Measurements from ENCODE around the gene PRSS16. TPM values are rescaled to one million over a fixed set of nuclear protein-coding genes. Genes with fewer than 3 reads are reported as not detected.

Gene PRSS16
- total RNA-seq, 1 experiment from 2014 or later = 32.5 TPM

DNA sequence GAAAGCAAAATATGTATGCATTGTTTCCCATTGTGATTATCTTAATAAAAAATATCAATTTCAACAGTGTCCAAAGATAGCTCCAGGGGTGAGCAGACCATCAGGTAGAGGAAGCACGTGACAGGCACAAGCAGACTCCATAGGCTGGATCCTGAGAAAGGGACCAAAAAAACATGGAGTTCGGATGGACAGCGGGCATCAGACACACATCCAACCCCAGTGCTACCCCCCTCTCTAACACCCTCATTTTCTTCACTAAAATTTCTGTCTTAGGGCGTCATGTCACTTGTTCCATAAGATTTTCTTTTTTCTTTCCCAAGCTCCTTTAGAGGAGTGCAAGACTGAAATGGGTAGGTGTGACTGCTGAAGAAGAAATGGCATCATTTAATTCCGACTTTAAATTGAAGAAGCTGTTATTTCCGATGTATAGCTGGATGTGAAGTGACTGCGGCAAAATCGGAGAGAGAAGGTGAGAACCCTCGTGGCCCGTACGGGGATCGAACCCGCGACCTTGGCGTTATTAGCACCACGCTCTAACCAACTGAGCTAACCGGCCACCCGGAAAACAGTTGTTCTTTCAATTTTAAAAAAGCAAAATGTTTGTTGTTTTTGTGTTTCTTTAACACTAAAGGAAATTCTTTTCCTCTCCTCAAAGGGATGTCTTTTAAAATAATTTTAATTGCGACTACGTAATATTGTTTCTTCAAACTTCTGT is 10.3 kb upstream of the PRSS16 start:
- Histone ChIP-seq H4K20me1 (ENCODE audit: insufficient read depth) (no peaks in the 10 kb centered on the region), H3K36me3 (ENCODE audit: low read depth) (no peaks in the 10 kb centered on the region), H3K4me2 (peak overlapping the region; percentile 60), H3K27ac (no peak overlapping the region), H3K4me1 (replicated peaks; ENCODE audit: insufficient read depth) (peaks cover 13% of the 10 kb centered on the region; the same call in 1 of the 2 replicates), H3F3A (ENCODE audit: insufficient read depth, low read depth) (peaks cover 19% of the 10 kb centered on the region), H3K9me3 (ENCODE audit: insufficient read depth, low read depth) (no peaks in the 10 kb centered on the region), H3K79me2 (ENCODE audit: low read depth) (no peaks in the 10 kb centered on the region), H3K27me3 (ENCODE audit: insufficient read depth, low read depth) (no peaks in the 10 kb centered on the region; the same call in 1 of the 2 replicates), H3K4me3 (peak overlapping the region; percentile 39), H3K9me2 (ENCODE audit: insufficient read depth) (no peaks in the 10 kb centered on the region), H2AFZ (no peak overlapping the region)
- TF ChIP-seq, protein P1, sequence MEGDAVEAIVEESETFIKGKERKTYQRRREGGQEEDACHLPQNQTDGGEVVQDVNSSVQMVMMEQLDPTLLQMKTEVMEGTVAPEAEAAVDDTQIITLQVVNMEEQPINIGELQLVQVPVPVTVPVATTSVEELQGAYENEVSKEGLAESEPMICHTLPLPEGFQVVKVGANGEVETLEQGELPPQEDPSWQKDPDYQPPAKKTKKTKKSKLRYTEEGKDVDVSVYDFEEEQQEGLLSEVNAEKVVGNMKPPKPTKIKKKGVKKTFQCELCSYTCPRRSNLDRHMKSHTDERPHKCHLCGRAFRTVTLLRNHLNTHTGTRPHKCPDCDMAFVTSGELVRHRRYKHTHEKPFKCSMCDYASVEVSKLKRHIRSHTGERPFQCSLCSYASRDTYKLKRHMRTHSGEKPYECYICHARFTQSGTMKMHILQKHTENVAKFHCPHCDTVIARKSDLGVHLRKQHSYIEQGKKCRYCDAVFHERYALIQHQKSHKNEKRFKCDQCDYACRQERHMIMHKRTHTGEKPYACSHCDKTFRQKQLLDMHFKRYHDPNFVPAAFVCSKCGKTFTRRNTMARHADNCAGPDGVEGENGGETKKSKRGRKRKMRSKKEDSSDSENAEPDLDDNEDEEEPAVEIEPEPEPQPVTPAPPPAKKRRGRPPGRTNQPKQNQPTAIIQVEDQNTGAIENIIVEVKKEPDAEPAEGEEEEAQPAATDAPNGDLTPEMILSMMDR (conservative IDR thresholded peaks at IDR 0.05) = no peak
- TF ChIP-seq EZH2 (IDR thresholded peaks at IDR 0.05; ENCODE audit: low read depth) = no peak
- intact Hi-C loops (cut with micrococcal nuclease; ENCODE audit: unreplicated experiment) = loop anchor here (2.0 to 5.0 kb wide), 4 partner anchors 14 to 370 kb away; no protein-coding TSS in a partner anchor
- ChIA-PET POLR2A (ENCODE audit: unreplicated experiment) (interaction anchor here (0.6 to 0.7 kb wide), 4 partner anchors 236 to 656 kb away, joined by 5 to 6 read pairs (median 5); a partner anchor contains a TSS), CTCF (interaction anchor here (0.6 kb wide), 1 partner anchor 37 kb away, joined by 3 read pairs; no protein-coding TSS in a partner anchor)
- no TSS peak for BruUV-seq (replicated peaks)
- DNase-seq = peak; percentile 54 to 56

DNA sequence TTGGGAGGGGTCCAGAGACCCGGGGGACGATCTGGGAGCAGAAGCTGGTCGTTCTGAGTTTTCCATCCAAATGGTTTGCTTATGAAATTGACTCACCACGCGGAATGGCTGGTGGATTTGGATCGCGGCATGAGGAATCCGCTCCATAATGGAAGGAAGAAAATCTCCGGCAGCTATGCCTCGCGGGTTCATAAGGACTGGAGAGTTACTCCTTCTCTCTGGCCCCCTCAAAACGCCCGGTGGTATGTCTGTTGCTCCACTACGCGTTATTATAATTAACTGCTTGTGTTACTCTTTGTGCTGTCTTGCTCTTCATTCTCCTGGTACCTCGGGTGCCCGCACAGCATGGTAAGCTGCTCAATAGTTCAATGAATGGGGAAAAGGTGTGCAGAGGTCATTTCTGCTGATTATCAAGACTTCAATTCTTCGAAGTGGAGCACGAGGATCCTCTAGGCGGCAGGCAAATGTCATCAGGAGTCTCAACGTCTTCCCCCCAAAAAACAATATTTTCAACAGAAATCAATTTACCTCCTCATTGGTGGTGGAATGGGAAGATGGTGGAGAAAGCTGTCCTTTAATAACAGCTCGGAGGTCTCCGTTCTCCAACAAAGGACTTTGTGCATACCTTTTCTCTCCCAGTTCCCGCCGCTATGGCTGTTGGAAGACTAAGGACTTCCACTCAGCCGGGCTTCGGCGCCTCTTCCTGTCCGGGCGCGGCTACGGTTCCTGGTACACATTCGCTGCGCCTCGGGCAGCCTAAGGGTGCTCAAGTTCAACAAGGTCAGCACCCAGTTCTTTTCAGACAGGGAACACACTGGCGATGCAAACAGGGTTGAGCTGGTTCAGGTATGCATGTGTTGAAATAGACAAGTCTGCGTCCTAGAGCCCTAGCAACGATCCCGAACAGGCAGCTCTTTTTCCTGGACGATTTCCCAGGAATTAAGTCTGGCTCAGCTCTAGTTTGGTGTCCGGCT is 9.2 kb upstream of the PRSS16 start:
- H3K4me2 ChIP-seq = peak overlapping the region; percentile 60
- peaks cover 19% of the 10 kb centered on the region for H3F3A ChIP-seq (ENCODE audit: insufficient read depth, low read depth)
- ChIA-PET POLR2A (ENCODE audit: unreplicated experiment) (interaction anchor here (0.5 kb wide), 1 partner anchor 60 kb away, joined by 3 read pairs; no protein-coding TSS in a partner anchor), CTCF (interaction anchor here (0.6 kb wide), 1 partner anchor 36 kb away, joined by 3 read pairs; no protein-coding TSS in a partner anchor)
- H3K27me3 ChIP-seq (ENCODE audit: insufficient read depth, low read depth) = peaks cover 3% of the 10 kb centered on the region; the same call in 1 of the 2 replicates
- TF ChIP-seq, protein P1 (conservative IDR thresholded peaks at IDR 0.05) = no peak
- TF ChIP-seq EZH2 (IDR thresholded peaks at IDR 0.05; ENCODE audit: low read depth) = no peak
- BruUV-seq (replicated peaks) = no TSS peak
- no peak overlapping the region for H3K27ac ChIP-seq
- H3K36me3 ChIP-seq (ENCODE audit: low read depth) = no peaks in the 10 kb centered on the region
- peaks cover 13% of the 10 kb centered on the region; the same call in 1 of the 2 replicates for H3K4me1 ChIP-seq (replicated peaks; ENCODE audit: insufficient read depth)
- H4K20me1 ChIP-seq (ENCODE audit: insufficient read depth) = no peaks in the 10 kb centered on the region
- H3K9me2 ChIP-seq (ENCODE audit: insufficient read depth) = no peaks in the 10 kb centered on the region
- no peaks in the 10 kb centered on the region for H3K79me2 ChIP-seq (ENCODE audit: low read depth)
- intact Hi-C loops (cut with micrococcal nuclease; ENCODE audit: unreplicated experiment) = loop anchor here (5.0 kb wide), 2 partner anchors 239 to 369 kb away; no protein-coding TSS in a partner anchor
- peak overlapping the region; percentile 69; the same call in 1 of the 2 replicates for H2AFZ ChIP-seq
- peak in 1 of 2 experiments; percentile 36 for DNase-seq
- H3K4me3 ChIP-seq = peak overlapping the region; percentile 39
- no peaks in the 10 kb centered on the region for H3K9me3 ChIP-seq (ENCODE audit: insufficient read depth, low read depth)

DNA sequence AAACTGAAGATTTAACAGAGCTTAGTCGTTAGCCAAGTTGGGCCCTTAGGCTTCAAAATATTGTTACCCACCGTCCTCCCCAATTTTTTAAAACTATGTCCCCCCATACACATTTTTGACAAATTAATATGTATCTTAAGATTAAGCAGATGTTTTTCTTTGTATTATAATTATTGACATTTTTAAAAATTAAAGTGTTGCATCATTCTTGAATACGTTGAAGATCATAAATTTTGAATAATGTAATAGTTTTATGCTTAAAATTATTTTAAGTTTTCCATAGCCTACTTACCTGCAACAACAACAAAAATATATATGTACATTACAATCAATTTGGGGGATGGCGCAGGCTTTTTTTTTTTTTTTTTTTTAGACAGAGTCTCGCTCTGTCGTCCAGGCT is 8.2 kb upstream of the PRSS16 start:
- H3K4me3 ChIP-seq = no peak overlapping the region
- peaks cover 3% of the 10 kb centered on the region; the same call in 1 of the 2 replicates for H3K27me3 ChIP-seq (ENCODE audit: insufficient read depth, low read depth)
- no peak for DNase-seq
- no peaks in the 10 kb centered on the region for H4K20me1 ChIP-seq (ENCODE audit: insufficient read depth)
- intact Hi-C loops (cut with micrococcal nuclease; ENCODE audit: unreplicated experiment) = loop anchor here (5.0 kb wide), 2 partner anchors 238 to 368 kb away; no protein-coding TSS in a partner anchor
- no peak overlapping the region for H3K27ac ChIP-seq
- no TSS peak for BruUV-seq (replicated peaks)
- H3K36me3 ChIP-seq (ENCODE audit: low read depth) = no peaks in the 10 kb centered on the region
- H3K79me2 ChIP-seq (ENCODE audit: low read depth) = no peaks in the 10 kb centered on the region
- H2AFZ ChIP-seq = no peak overlapping the region
- TF ChIP-seq, protein P1 (conservative IDR thresholded peaks at IDR 0.05) = no peak
- TF ChIP-seq EZH2 (IDR thresholded peaks at IDR 0.05; ENCODE audit: low read depth) = no peak
- no peaks in the 10 kb centered on the region for H3K9me2 ChIP-seq (ENCODE audit: insufficient read depth)
- peaks cover 11% of the 10 kb centered on the region; the same call in 1 of the 2 replicates for H3K4me1 ChIP-seq (replicated peaks; ENCODE audit: insufficient read depth)
- ChIA-PET CTCF (no interaction called here), POLR2A (ENCODE audit: unreplicated experiment) (no interaction called here)
- no peaks in the 10 kb centered on the region for H3K9me3 ChIP-seq (ENCODE audit: insufficient read depth, low read depth)
- no peak overlapping the region for H3K4me2 ChIP-seq
- H3F3A ChIP-seq (ENCODE audit: insufficient read depth, low read depth) = peaks cover 19% of the 10 kb centered on the region
